Peyer's patch (tissue), 4 donors: ENCODE results near the gene ISY1.

Experiments
- CTCF ChIP-seq, 6 experiments: fragments of 450-650 bp in 4 of 6; fragments of 200-600 bp in 2 of 6; sonication (generic) in 1 of 6; IDR thresholded peaks; one replicate each; pipeline ENCODE4 v1.5.1; 2017 to 2019; ENCODE audit warnings: antibody characterized with exemption in 6 of 6, mild to moderate bottlenecking in 3 of 6, moderate library complexity in 1 of 6
- POLR2A ChIP-seq, 2 donors: fragments of 450-650 bp; IDR thresholded peaks; one replicate each; pipeline ENCODE4 v1.5.1; 2017; ENCODE audit warnings: antibody characterized with exemption in 2 of 2, mild to moderate bottlenecking in 2 of 2, moderate library complexity in 2 of 2

GRCh38 chr3:129185783-129186182 lies 24.9 kb upstream of the ISY1 start:
- no peak for TF ChIP-seq CTCF (IDR thresholded peaks at IDR 0.05)
- TF ChIP-seq POLR2A (IDR thresholded peaks at IDR 0.05): no peak
